ENCODE measurements around the gene HOMER3. TPM values are rescaled to one million over a fixed set of nuclear protein-coding genes. Genes with fewer than 3 reads are reported as not detected.
A peak's percentile ranks its signal among the peaks of the same experiment; 100 is the strongest.

Gene HOMER3
- polyA plus RNA-seq, 6 donors from 2014 or later, result 0.44 to 0.69 (median 0.49) TPM; not detected in 3

DNA sequence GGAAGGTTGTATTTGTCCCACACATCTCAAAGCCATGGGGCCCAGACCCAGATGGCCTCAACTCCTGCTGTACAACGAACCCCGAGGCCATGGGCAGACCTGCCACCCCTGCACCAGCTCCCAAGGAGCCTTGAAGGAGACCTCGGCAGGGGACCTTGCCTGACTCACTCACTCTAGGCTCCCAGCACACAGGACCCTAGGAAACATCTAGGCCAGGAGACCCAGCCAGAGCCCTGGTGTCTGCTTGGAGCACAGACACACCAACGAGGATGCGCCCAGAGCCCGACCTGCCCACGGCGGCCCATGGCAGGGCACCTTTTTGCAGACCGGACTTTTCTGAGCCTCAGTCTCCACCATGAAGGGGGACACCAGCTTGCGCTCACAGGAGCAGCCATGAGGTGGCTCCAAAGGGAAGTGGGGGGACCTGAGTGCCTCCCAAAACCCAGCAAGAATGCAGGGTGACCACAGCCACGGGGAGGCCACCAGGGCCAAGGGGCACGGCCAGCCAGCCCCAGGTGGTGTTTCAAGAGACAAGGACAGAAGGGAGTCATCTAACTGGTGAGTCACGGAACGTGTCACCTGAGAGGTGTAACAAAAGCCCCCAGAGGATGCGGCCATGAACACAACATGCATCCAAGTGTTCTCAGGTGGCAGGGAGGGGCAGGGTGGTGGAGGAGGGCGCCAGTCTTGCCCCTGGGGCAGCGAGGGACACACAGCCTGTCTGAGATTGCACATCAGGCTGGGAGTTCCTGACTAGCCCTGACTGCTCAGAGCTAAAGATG, 40.1 kb downstream of the HOMER3 start:
- Mint-ChIP-seq H3K4me3 (no peak overlapping the region), H3K4me1 (peaks cover 5 to 21% (median 13%) of the 10 kb centered on the region in 3 donors), H3K27me3 (peaks cover 11 to 20% (median 18%) of the 10 kb centered on the region in 3 donors), H3K27ac (no peak overlapping the region), H3K9me3 (no peaks in the 10 kb centered on the region), H3K36me3 (peaks cover 0 to 24% of the 10 kb centered on the region in 2 donors)
- ATAC-seq (ENCODE audit: low read depth in 2 of 2) (no peak), DNase-seq (no peak)

DNA sequence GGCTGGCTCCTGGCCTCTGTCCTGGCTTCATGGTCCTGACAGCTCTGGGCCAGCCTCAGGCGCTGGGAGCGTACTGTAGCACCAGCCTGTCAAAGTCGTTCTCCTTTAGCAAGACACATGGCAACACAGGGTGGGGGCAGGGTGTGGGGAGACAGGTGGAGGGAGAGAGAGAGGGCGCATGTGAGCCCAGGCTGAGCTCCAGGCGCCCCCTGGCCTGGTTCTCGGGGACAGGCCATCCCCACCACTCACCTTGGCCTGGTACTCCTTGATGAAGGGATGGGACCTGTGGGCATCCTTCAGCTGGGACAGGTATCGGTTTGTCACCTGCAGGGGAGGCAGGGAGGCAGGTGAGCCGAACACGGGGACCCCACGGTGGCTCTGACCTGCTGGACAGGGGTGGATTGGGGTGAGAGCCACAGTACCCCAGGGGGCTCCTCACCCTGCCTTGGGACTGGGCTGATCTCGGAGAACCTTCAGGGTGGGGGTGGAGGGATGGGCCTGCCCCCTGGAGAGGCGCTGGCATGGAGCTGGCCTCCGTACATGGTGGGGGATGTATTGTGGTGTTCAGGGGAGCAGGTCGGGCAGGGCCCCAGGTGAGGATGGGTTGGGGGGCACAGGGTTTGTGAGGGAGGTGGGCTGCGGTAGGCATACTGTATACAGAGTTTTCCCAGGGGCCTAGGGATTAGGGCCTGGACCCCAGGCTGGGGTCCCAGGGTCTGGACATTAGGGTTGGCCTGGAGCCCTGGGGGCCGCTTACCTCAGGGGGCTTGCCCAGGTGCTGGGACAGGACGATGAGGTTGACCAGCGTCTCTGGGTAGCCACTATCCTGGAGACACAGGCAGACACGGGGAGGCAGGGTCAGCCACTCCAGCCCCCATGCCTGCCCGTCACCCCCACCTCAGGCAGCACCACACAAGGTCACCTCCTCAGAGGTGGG, 41.1 kb downstream of the HOMER3 start:
- Mint-ChIP-seq H3K27me3 (peaks cover 11 to 21% (median 20%) of the 10 kb centered on the region in 3 donors), H3K27ac (peak overlapping the region in 1 of 6 donors; percentile 38), H3K36me3 (peaks cover 0 to 15% of the 10 kb centered on the region in 2 donors), H3K4me3 (peak overlapping the region in 1 of 8 donors; percentile 35), H3K9me3 (no peaks in the 10 kb centered on the region), H3K4me1 (peaks cover 5 to 21% (median 13%) of the 10 kb centered on the region in 3 donors)
- ATAC-seq (ENCODE audit: low read depth in 2 of 2), result no peak
- DNase-seq, result no peak

DNA sequence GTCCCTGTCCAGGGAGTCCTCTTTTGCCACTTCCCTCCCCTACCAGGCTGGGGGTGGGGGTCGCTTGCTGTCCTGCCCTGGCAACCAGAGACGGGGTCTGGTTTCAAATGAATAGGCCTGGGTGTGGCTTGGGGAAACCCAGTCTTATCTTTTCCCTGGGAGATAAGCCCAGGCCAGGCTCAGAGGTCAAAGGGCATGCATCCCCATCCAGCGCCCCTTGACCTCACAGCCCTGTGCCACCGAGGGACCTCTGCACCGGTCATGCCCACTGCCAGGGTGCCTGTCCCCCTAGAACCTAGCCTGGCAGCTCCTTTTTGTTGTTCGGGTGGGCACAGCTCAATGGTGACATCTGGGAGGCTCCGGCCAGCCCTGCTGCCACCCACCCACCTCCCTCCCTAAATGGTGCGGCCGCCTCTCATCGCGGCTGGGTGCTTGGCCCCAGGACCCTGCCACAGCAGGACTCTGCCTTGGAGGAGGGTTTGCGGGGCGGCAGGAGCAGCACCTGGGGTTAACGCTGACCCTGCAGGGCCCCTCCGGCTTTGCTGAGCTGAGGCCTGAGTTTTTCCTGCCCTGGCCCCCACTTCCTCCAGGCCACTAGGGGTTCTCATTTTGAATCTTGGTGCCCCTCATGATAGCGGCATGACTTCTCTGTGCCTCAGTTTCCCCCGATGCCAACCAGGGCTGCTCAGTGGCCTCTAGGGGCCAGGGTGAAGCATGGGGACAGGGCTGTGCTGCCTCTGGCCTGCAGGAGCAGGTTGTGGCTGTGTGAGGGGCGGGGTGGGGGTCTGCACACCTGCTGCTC, 42.2 kb downstream of the HOMER3 start:
- H3K9me3 Mint-ChIP-seq, result no peaks in the 10 kb centered on the region

DNA sequence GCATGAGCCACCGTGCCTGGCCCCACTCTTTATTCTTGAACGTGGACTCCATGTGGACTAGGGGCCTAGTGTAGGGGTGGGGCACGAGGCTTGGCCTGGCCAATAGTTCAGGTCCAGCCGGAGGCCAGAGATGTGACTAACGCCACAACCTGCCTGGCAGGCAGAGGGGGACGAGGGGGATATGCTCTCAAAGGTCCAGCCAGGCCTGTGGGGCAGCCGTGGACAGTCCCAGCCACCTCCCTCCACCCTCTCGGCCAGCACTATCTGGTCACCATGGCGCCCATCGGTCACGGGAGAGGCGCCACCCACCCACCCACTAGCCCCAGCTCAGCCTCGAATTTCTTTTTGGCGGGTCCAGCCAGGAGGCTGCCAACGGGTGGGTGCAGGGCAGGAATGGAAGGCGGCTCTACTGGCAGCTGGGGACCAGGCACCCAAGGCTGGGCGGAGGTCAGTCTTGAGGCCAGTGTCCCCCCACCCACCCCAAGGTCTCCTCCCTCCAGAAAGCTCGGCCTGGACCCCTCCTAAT, 42.9 kb downstream of the HOMER3 start:
- no peak for ATAC-seq (ENCODE audit: low read depth in 2 of 2)
- no peak for DNase-seq
- peaks cover 0 to 15% of the 10 kb centered on the region in 2 donors for H3K36me3 Mint-ChIP-seq
- no peaks in the 10 kb centered on the region for H3K9me3 Mint-ChIP-seq
- no peak overlapping the region for H3K4me3 Mint-ChIP-seq
- peaks cover 14 to 34% (median 31%) of the 10 kb centered on the region in 3 donors for H3K27me3 Mint-ChIP-seq
- peaks cover 5 to 24% (median 13%) of the 10 kb centered on the region in 3 donors for H3K4me1 Mint-ChIP-seq
- H3K27ac Mint-ChIP-seq, result no peak overlapping the region

More for the DNA sequence above, 42.2 kb downstream of the HOMER3 start:
- no peak overlapping the region for H3K4me3 Mint-ChIP-seq
- H3K27me3 Mint-ChIP-seq, result peaks cover 13 to 28% (median 24%) of the 10 kb centered on the region in 3 donors
- peaks cover 0 to 15% of the 10 kb centered on the region in 2 donors for H3K36me3 Mint-ChIP-seq
- DNase-seq (no peak), ATAC-seq (ENCODE audit: low read depth in 2 of 2) (no peak)
- peaks cover 5 to 23% (median 13%) of the 10 kb centered on the region in 3 donors for H3K4me1 Mint-ChIP-seq
- H3K27ac Mint-ChIP-seq, result no peak overlapping the region

DNA sequence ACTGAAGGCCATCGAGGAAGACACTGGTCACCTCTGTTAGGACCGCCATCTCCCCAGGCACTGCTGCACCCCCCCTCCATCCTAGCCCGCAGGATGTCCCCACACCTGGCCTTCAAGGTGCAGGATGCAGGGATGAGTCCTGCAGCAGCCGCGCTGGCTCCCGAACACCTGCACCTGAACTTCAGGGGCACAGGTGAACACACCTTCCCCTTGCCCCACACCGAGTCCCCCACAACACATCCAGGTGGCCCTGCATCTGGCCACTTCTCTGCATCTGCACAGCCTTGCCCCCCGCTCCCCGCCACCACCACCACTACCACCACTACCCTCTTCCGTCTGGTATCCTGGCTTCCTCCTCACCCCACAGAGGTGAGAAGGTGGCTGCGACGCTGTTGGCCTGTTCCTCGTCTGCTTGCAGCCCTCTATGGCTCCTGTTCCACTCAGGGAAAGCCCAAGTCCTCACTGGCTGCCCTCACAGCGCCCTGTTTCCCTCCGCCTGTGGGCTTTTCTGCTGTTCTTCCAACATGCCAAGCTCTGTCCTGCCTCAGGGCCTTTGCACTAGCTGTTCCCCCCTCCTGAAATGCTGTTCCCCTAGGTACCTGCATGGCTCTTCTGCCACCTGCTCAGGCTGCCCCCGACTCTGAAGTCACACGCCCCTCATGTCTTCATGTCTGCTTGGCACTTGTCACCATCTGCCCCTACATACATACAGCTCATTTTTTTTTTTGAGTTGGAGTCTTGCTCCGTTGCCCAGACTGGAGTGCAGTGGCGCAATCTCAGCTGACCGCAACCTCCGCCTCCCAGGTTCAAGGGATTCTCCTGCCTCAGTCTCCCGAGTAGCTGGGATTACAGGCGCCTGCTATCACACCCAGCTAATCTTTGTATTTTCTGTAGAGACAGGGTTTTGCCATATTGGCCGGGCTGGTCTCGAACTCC, 43.7 kb downstream of the HOMER3 start:
- peak overlapping the region in 7 of 8 donors; percentile 4 to 87 (median 84) for H3K4me3 Mint-ChIP-seq
- H3K36me3 Mint-ChIP-seq, result peaks cover 0 to 15% of the 10 kb centered on the region in 2 donors
- H3K27ac Mint-ChIP-seq, result peak overlapping the region in 2 of 6 donors; percentile 65 to 66
- H3K27me3 Mint-ChIP-seq, result peaks cover 14 to 42% (median 37%) of the 10 kb centered on the region in 3 donors
- DNase-seq, result no peak
- no peak for ATAC-seq (ENCODE audit: low read depth in 2 of 2)
- no peaks in the 10 kb centered on the region for H3K9me3 Mint-ChIP-seq
- peaks cover 5 to 21% (median 13%) of the 10 kb centered on the region in 3 donors for H3K4me1 Mint-ChIP-seq

DNA sequence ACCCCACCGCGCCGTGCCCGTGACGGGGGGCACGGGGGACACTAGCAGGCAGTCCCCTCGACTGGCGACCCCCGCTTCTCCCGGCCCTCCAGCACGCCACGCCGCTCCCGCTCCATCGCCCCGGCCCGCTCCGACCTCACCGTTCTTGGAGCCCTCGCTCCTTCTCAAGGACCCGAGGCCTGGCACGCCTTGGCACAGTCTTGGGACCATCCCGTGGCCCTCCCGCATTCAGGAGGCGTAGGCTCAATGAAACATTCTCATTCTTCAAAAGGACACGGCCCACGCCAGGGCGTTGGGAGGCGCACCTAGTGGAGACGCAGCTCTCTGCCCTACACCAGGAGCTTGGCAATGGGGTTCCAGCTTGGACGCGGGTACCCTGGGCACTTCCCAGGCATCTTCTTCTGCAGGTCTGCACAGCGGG, 44.6 kb downstream of the HOMER3 start:
- ATAC-seq (ENCODE audit: low read depth in 2 of 2) (no peak), DNase-seq (no peak)
- Mint-ChIP-seq H3K4me1 (peaks cover 5 to 20% (median 13%) of the 10 kb centered on the region in 3 donors), H3K27me3 (peaks cover 14 to 42% (median 37%) of the 10 kb centered on the region in 3 donors), H3K36me3 (peaks cover 0 to 15% of the 10 kb centered on the region in 2 donors), H3K9me3 (no peaks in the 10 kb centered on the region), H3K4me3 (peak overlapping the region; percentile 4 to 87 (median 82)), H3K27ac (no peak overlapping the region)

DNA sequence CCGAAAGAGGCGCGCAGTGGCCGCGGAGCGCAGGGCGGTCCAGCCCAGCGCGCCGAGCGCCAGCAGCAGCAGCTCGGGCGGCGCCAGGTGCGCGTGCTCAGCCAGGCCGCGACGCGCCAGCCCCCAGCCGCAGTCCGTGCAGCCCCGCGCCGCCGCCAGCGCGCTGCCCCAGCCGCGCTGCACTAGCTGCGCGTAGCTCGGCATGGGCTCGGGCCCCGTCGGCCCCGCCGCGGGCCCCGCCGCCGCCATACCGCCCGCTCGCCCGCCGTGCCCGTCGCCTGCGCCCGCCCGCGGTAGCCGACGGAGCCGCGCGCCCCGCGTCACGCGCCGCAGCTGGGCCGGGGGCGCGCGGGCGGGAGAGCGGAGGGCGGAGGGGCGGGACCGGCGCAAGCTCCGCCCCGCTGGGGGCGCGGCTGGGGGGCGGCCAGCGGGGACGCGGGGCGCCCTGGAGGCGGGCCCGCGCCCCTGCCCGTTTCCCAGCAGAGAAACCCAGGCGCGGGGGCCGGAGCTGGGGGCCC, 45.1 kb downstream of the HOMER3 start, which contains the start of gene CERS1:
TSS of gene CERS1 (minus strand) at position 335 of the 518 bp plus-strand sequence. CDS start at position 249, 86 bp downstream.
- no peaks in the 10 kb centered on the region for H3K9me3 Mint-ChIP-seq
- no peak within 1 kb of the TSS for H3K27ac Mint-ChIP-seq
- peaks cover 0 to 15% of the 10 kb centered on the region in 2 donors for H3K36me3 Mint-ChIP-seq
- ATAC-seq (ENCODE audit: low read depth in 2 of 2) (peak; percentile 37 to 39), DNase-seq (no peak)
- peaks cover 14 to 42% (median 37%) of the 10 kb centered on the region in 3 donors for H3K27me3 Mint-ChIP-seq
- H3K4me3 Mint-ChIP-seq, result peak within 1 kb of the TSS; percentile 43 to 87 (median 82)
- H3K4me1 Mint-ChIP-seq, result peaks cover 5 to 20% (median 13%) of the 10 kb centered on the region in 3 donors

DNA sequence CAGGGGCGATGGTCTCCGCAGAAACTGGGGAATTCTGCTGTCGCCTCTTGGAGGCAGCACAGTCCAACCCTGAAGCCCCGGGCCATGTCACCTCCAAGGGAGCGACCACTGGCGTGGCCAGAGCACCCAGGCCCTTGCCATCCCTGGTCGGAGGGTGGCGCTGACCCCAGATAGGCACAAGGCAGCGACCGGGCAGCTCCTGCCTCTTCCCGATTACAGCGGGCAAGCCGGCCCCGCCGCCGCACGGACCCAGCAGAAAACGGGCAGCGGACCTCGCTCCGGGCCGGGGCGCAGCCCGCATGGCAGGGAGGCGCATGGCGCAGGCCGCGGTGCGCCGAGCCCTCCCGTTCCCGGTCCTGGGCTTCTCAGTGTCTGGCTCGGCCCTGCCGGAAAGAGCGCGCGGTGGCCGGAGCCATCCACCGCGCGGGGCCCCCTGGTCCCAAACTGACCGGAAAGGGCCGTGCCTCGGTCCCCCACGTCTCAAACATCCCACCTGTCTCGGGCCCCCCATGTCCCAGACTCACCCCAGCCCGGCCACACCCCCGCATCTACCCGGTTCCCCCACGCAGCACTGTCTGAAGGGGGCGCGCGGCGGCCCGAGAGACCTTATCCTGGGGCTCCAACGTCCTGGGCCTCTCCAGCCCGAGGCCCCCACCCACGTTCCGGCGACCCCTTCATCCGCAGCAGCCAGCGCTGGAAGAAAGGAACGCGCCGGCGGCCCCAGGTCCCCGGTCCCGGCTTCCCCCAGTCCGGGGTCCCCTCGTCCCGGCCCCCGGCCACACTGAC, 45.8 kb downstream of the HOMER3 start:
- peaks cover 14 to 44% (median 40%) of the 10 kb centered on the region in 3 donors for H3K27me3 Mint-ChIP-seq
- DNase-seq (no peak), ATAC-seq (ENCODE audit: low read depth in 2 of 2) (peak; percentile 35 to 45)
- peaks cover 0 to 15% of the 10 kb centered on the region in 2 donors for H3K36me3 Mint-ChIP-seq
- no peak overlapping the region for H3K27ac Mint-ChIP-seq
- peaks cover 5 to 20% (median 13%) of the 10 kb centered on the region in 3 donors for H3K4me1 Mint-ChIP-seq
- H3K9me3 Mint-ChIP-seq, result no peaks in the 10 kb centered on the region
- H3K4me3 Mint-ChIP-seq, result peak overlapping the region; percentile 43 to 77 (median 60)

DNA sequence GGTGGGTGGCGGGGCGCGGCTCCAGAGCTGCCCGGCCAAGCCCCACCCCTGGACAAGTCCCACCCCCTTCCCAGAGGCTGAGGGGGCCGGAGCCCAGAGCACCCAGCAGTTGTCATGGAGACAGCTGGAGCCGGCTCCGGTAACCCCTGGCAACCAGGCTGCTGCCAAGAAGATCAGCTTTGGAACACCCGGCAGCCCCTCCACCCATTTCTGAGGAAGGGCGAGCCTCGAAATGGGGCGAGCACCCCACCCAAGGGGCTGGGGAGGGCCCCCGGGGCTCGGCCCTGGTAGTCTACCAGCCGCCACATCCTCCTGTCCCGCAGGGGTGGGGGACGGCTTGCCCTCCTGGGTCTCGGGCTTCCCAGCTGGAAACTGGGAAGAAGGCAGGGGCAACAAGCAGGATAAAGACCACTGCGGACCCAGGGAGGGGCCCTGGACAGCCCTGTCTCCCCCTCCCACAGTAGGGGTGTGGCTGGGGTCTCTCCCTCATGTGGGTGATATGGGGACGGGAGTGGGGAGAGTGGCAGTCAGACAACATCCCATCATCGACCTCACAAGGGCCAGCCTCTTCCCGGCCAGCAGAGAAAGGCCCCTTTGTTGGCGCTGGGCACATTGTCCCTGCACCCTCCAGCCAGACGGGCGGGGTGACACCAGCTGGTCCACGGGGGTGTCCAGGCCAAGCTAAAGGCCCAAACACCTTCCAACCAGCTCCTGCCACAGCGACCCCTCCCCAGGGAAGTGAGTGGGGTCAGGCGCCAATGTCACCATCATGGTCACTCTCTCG, 46.6 kb downstream of the HOMER3 start:
- peaks cover 14 to 52% (median 48%) of the 10 kb centered on the region in 3 donors for H3K27me3 Mint-ChIP-seq
- ATAC-seq (ENCODE audit: low read depth in 2 of 2), result no peak
- H3K9me3 Mint-ChIP-seq, result no peaks in the 10 kb centered on the region
- peaks cover 5 to 20% (median 13%) of the 10 kb centered on the region in 3 donors for H3K4me1 Mint-ChIP-seq
- peaks cover 0 to 8% of the 10 kb centered on the region in 2 donors for H3K36me3 Mint-ChIP-seq
- no peak for DNase-seq
- H3K4me3 Mint-ChIP-seq, result peak overlapping the region in 4 of 8 donors; percentile 45 to 72 (median 52)
- no peak overlapping the region for H3K27ac Mint-ChIP-seq

DNA sequence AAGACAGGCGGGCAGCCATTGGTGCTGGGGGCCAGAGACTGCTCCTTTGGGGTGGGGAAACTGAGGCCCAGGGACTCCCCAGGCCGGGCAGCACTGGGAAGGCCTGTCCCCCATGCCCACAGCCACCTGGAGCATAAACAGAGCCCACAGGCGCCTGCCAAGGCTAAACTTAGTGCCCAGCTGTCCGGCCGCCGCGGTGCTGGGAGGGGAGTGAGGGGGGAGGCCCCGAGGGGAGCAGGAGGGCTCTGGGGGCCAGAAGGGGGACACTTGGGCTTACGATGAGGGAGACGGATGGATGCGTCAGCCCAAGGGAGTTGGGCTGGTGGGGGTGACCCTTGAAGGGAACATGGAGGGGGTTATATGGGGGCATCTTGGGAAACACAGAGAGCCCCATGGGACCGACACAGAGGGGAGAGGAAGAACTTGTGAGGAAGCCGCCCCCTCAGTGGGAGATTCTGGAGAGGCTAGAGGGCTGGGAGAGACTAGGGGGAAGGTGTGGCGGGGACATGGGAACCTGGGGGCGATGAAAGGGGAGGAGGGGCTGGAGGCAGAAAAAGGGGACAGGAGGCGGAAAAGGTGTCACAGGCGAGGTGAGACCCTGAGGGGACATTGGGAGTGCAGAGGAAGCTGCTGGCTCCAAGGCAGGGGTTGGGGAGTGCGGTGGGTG, 47.3 kb downstream of the HOMER3 start:
- Mint-ChIP-seq H3K4me1 (peaks cover 5 to 20% (median 13%) of the 10 kb centered on the region in 3 donors), H3K4me3 (peak overlapping the region in 2 of 8 donors; percentile 27 to 84), H3K27ac (peak overlapping the region in 1 of 6 donors; percentile 53), H3K36me3 (peaks cover 0 to 8% of the 10 kb centered on the region in 2 donors), H3K9me3 (no peaks in the 10 kb centered on the region), H3K27me3 (peaks cover 14 to 53% (median 50%) of the 10 kb centered on the region in 3 donors)
- ATAC-seq (ENCODE audit: low read depth in 2 of 2) (no peak), DNase-seq (no peak)
